K562 (cell line): Measurements from ENCODE around the gene DGCR2. TPM values are rescaled to one million over a fixed set of nuclear protein-coding genes. Genes with fewer than 3 reads are reported as not detected.

Source experiments
- ARID1B ChIP-seq: fragments of 450-650 bp; IDR thresholded peaks from 2 replicates; pipeline ENCODE4 v1.6.1; 2016; ENCODE audit warnings: antibody characterized with exemption, mild to moderate bottlenecking, inconsistent platforms
- DNMT1 ChIP-seq: fragments of 450-650 bp; IDR thresholded peaks from 2 replicates; pipeline ENCODE4 v1.6.1; 2016; ENCODE audit warnings: antibody characterized with exemption, mild to moderate bottlenecking
- GABPB2 ChIP-seq: fragments of 250-450 bp; sonication (Bioruptor Pico); conservative IDR thresholded peaks from 2 replicates; pipeline ENCODE4 v1.5.1; 2021; ENCODE audit warnings: mild to moderate bottlenecking
- HDAC8 ChIP-seq: fragments of 450-650 bp; IDR thresholded peaks from 2 replicates; pipeline ENCODE4 v1.6.1; 2016; ENCODE audit warnings: mild to moderate bottlenecking, missing genetic modification characterization, moderate library complexity, missing compliant biosample characterization
- HNRNPUL1 ChIP-seq: fragments of 200-400 bp; formaldehyde crosslinking; IDR thresholded peaks from 2 replicates; pipeline ENCODE4 v1.6.1; 2017; ENCODE audit warnings: low read length
- KAT8 ChIP-seq: fragments of 450-650 bp; IDR thresholded peaks from 2 replicates; pipeline ENCODE4 v1.6.1; 2016; ENCODE audit warnings: low read depth, mild to moderate bottlenecking
- LCOR ChIP-seq: sonication (generic); formaldehyde crosslinking; IDR thresholded peaks from 2 replicates; pipeline ENCODE4 v1.8.0; 2022; ENCODE audit warnings: mild to moderate bottlenecking, missing genetic modification reagents
- MAFG ChIP-seq: fragments of 450-650 bp; conservative IDR thresholded peaks from 2 replicates; pipeline ENCODE4 v1.6.1; 2016; ENCODE audit warnings: missing genetic modification characterization, missing compliant biosample characterization
- MNT ChIP-seq, 2 experiments: fragments of 450-650 bp; conservative IDR thresholded peaks; 2 replicates each; pipeline ENCODE4 v1.6.1; 2017; ENCODE audit warnings: mild to moderate bottlenecking in 2 of 2, moderate library complexity in 2 of 2
- NCOA4 ChIP-seq: fragments of 450-650 bp; IDR thresholded peaks from 2 replicates; pipeline ENCODE4 v1.6.1; 2018; ENCODE audit warnings: mild to moderate bottlenecking; ENCODE audit not compliant: partially characterized antibody
- NFE2 ChIP-seq: IDR thresholded peaks from 2 replicates; pipeline ENCODE4 v1.6.1; 2014; ENCODE audit warnings: antibody characterized with exemption, low read depth
- NR3C1 ChIP-seq: sonication (generic); formaldehyde crosslinking; IDR thresholded peaks from 2 replicates; pipeline ENCODE4 v1.8.1; 2022; ENCODE audit warnings: missing genetic modification reagents
- POLR2AphosphoS5 ChIP-seq: IDR thresholded peaks from 2 replicates; pipeline ENCODE4 v1.6.1; 2011; ENCODE audit warnings: mild to moderate bottlenecking, low read depth, low read length, moderate library complexity; ENCODE audit not compliant: control insufficient read depth, insufficient read depth
- POLR2B ChIP-seq: fragments of 450-650 bp; IDR thresholded peaks from 2 replicates; pipeline ENCODE4 v1.6.1; 2018; ENCODE audit warnings: low read depth; ENCODE audit not compliant: partially characterized antibody
- SMARCC2 ChIP-seq: fragments of 450-650 bp; IDR thresholded peaks from 2 replicates; pipeline ENCODE4 v1.6.1; 2017; ENCODE audit warnings: antibody characterized with exemption, moderate library complexity, mild to moderate bottlenecking, low read depth
- TFE3 ChIP-seq: fragments of 450-650 bp; formaldehyde crosslinking; IDR thresholded peaks from 2 replicates; pipeline ENCODE4 v1.4.0; 2020; ENCODE audit warnings: mild to moderate bottlenecking, mixed read lengths
- XRCC4 ChIP-seq: IDR thresholded peaks from one replicate; pipeline ENCODE4 v1.6.1; 2011; ENCODE audit not compliant: insufficient read depth, insufficient read length; ENCODE audit errors: extremely low read depth
- YY1 ChIP-seq, 3 experiments: IDR thresholded peaks; 2 replicates each; pipeline ENCODE4 v1.6.1; 2011; ENCODE audit warnings: low read length in 2 of 3, mild to moderate bottlenecking in 2 of 3, moderate library complexity in 2 of 3, borderline replicate concordance in 1 of 3, control low read depth in 1 of 3, low read depth in 1 of 3; ENCODE audit not compliant: insufficient read depth in 3 of 3, insufficient replicate concordance in 2 of 3, control insufficient read depth in 1 of 3, insufficient read length in 1 of 3; ENCODE audit errors: extremely low read depth in 1 of 3
- ZFPM2 ChIP-seq: fragments of 250-450 bp; sonication (Bioruptor Pico); IDR thresholded peaks from 2 replicates; pipeline ENCODE4 v1.5.1; 2022; ENCODE audit warnings: mild to moderate bottlenecking
- ZNF395 ChIP-seq: fragments of 200-800 bp; sonication (Bioruptor generic); IDR thresholded peaks from 2 replicates; pipeline ENCODE4 v1.6.1; 2017; ENCODE audit warnings: missing genetic modification characterization, missing compliant biosample characterization
- ZNF436 ChIP-seq: fragments of 250-450, 450-650 bp; sonication (Bioruptor Pico); formaldehyde crosslinking; IDR thresholded peaks from 2 replicates; pipeline ENCODE4 v1.7.0; 2020; ENCODE audit warnings: mild to moderate bottlenecking
- ZNF586 ChIP-seq: fragments of 450-650 bp; formaldehyde crosslinking; conservative IDR thresholded peaks from 2 replicates; pipeline ENCODE4 v1.4.0; 2020; ENCODE audit warnings: mild to moderate bottlenecking, moderate library complexity
- ZNF589 ChIP-seq: fragments of 200-800 bp; sonication (Bioruptor generic); IDR thresholded peaks from 2 replicates; pipeline ENCODE4 v1.6.1; 2016; ENCODE audit warnings: low read depth, missing genetic modification characterization, missing compliant biosample characterization
- polyA plus RNA-seq, 8 experiments: library from polyadenylated mRNA; depleted of rRNA in 4 of 8; stranded (reverse) in 5 of 8; unstranded in 3 of 8; fragments of >200 nt; fragmentation: Nextera tagmentation in 2 of 8; fragmentation: Illumina TruSeq in 1 of 8; extraction: Ambion mirVana in 2 of 8; extraction: Trizol in 1 of 8; gene quantifications; 2 replicates each; pipeline versions ENCODE4 v1.2.1 to v1.2.3, GENCODE V29; 2011 to 2014; ENCODE audit warnings: inconsistent platforms in 1 of 8, missing spikeins in 1 of 8
- total RNA-seq, 7 experiments: library from RNA; depleted of rRNA in 6 of 7; stranded (reverse); fragments of >200 nt in 6 of 7; fragmentation: Illumina TruSeq in 2 of 7; extraction: Trizol in 2 of 7; gene quantifications; 2 replicates each; pipeline versions ENCODE4 v1.2.1 to v1.2.3, GENCODE V29; 2011 to 2021; ENCODE audit warnings: low replicate concordance in 1 of 7

The DGCR2 gene
- total and polyA plus RNA-seq, 9 of the 15 experiments (the other 6 are each of a cell fraction or from before 2014, with no cell fraction given), result 0.69 to 101 (median 56.4) TPM

DNA sequence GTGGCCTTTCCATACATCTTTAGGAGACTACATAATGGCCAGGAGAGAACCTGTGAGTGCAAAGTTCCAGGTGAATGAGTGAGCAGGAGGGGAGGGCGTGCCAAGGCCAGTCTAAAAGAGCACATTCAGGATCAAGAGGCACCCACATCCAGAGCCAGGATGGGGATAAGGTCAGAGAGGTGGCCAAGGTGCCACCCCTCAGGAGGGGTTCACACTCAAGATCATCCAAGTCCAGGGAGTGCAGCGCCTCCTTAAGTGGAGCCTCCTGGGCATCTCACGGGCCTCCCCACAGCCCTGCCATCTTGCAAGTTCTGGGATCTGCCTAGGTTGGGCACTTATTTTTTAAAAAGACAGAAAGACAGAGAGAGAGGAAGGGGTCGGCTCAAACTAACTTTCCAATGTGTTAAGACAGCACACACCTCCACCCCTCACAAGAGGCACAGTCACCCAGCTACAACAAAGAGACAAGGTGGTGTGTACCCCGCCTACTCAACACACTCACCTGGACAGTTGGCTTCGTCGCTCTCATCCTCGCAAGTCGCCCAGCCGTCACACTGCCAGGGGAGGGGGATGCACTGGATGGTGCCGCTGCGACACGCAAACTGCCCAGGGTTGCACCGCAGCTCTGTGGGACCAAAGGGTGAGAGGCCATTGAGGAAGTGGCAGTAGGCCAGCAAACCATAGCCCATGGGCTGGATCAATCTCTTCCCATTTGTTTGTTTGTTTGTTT is 33.2 kb downstream of the DGCR2 start (continued):
- peak; percentile 33 for TF ChIP-seq POLR2B
- no peak for TF ChIP-seq XRCC4
- no peak for TF ChIP-seq MAFG (tag)
- TF ChIP-seq NFE2, result no peak
- TF ChIP-seq GABPB2 (CRISPR knock-in tag), result no peak
- no peak for TF ChIP-seq NCOA4
- TF ChIP-seq ZNF395 (CRISPR knock-in tag), result no peak
- no peak for TF ChIP-seq HDAC8 (tag)
- TF ChIP-seq NR3C1 (CRISPR knock-in tag), result 0 out of 2 replicates have a peak, but pooled peaks have one; percentile 44
- TF ChIP-seq ZNF589 (CRISPR knock-in tag), result no peak
- no peak for TF ChIP-seq SMARCC2
- TF ChIP-seq ZNF436, result no peak
- TF ChIP-seq KAT8, result no peak
- TF ChIP-seq ARID1B, result no peak
- TF ChIP-seq POLR2AphosphoS5, result peak; percentile 1; the same call in 1 of the 2 replicates
- no peak for TF ChIP-seq MNT (conservative IDR thresholded peaks at IDR 0.05)
- no peak for TF ChIP-seq LCOR (CRISPR knock-in tag)
- TF ChIP-seq DNMT1, result no peak
- no peak for TF ChIP-seq TFE3
- no peak for TF ChIP-seq HNRNPUL1
- TF ChIP-seq ZFPM2 (CRISPR knock-in tag), result no peak
- no peak for TF ChIP-seq YY1 (IDR thresholded peaks at IDR 0.05; ENCODE audit: borderline replicate concordance in 1 of 3, control insufficient read depth in 1 of 3, extremely low read depth in 1 of 3, insufficient read depth in 3 of 3, insufficient read length in 1 of 3, insufficient replicate concordance in 2 of 3, low read depth in 1 of 3, low read length in 2 of 3)
- TF ChIP-seq ZNF586, result no peak
